Neural cell (in vitro differentiated cells): ENCODE data around the gene CCDC154.

Source experiments
- CTCF ChIP-seq: fragments of 450-650 bp; IDR thresholded peaks from 2 replicates; pipeline ENCODE4 v1.5.1; 2014; ENCODE audit warnings: antibody characterized with exemption, mild to moderate bottlenecking, moderate library complexity; ENCODE audit not compliant: poor library complexity, severe bottlenecking
- EZH2 ChIP-seq: fragments of 200-600, 300-800 bp; shearing (Covaris generic), sonication (generic); IDR thresholded peaks from 2 replicates; pipeline ENCODE4 v1.6.1; 2014; ENCODE audit warnings: antibody characterized with exemption, low read length, borderline replicate concordance, mild to moderate bottlenecking; ENCODE audit not compliant: insufficient read depth, poor library complexity, severe bottlenecking
- MXI1 ChIP-seq: fragments of 450-650 bp; conservative IDR thresholded peaks from 2 replicates; pipeline ENCODE4 v1.6.1; 2014; ENCODE audit warnings: antibody characterized with exemption, mild to moderate bottlenecking; ENCODE audit not compliant: poor library complexity, severe bottlenecking
- REST ChIP-seq: IDR thresholded peaks from 2 replicates; pipeline ENCODE4 v1.6.1; 2012; ENCODE audit warnings: borderline replicate concordance

GRCh38 chr16:1412847-1413246 is 31.5 kb downstream of the CCDC154 start:
- TF ChIP-seq CTCF (no peak), MXI1 (no peak), REST (no peak), EZH2 (no peak)
